Measurements from ENCODE around the gene AMD1. TPM values are rescaled to one million over a fixed set of nuclear protein-coding genes. Genes with fewer than 3 reads are reported as not detected.

Gene AMD1
- total RNA-seq, 3 donors from 2014 or later, result 44.9 to 75.9 (median 72.8) TPM

- no peak for TF ChIP-seq CTCF (IDR thresholded peaks at IDR 0.05)
- no peaks in the 10 kb centered on the region for H3K4me1 ChIP-seq (ENCODE audit: low read depth)
- H3K4me3 ChIP-seq, result no peak overlapping the region
- no peaks in the 10 kb centered on the region for H3K9me3 ChIP-seq
- intact Hi-C loops (cut with DNase I, micrococcal nuclease), result no loop called here
- no peak for ATAC-seq
- no peaks in the 10 kb centered on the region for H3K36me3 ChIP-seq (ENCODE audit: low read depth)
- DNase-seq, result no peak
Observed at GRCh38 chr6:110841266-110841665, 33.3 kb upstream of the AMD1 start.

DNA sequence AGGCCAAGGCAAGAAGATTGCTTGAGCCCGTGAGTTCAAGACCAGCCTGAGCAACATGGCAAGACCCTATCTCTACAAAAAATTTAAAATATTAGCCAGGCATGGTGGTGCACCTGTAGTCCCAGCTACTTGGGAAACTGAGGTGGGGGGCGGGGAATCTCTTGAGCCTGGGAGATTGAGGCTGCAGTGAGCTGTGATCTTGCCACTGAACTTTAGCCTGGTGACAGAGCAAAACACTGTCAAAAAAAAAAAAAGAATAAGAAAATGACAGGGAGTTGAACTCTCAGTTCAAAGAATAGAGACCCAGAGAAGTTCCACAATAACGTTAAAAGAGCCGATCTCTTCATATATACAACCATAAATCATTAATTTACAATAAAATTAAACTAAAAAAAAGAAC, 24.8 kb upstream of the AMD1 start:
- H3K4me1 ChIP-seq (ENCODE audit: low read depth), result no peaks in the 10 kb centered on the region
- no peak overlapping the region for H3K4me3 ChIP-seq
- ATAC-seq (no peak), DNase-seq (no peak)
- H3K36me3 ChIP-seq (ENCODE audit: low read depth), result no peaks in the 10 kb centered on the region
- intact Hi-C loops (cut with DNase I, micrococcal nuclease), result no loop called here
- H3K9me3 ChIP-seq, result no peaks in the 10 kb centered on the region
- no peak for TF ChIP-seq CTCF (IDR thresholded peaks at IDR 0.05)

- intact Hi-C loops (cut with DNase I, micrococcal nuclease), result no loop called here
- no peak for TF ChIP-seq CTCF (IDR thresholded peaks at IDR 0.05)
- no peak for ATAC-seq
- Histone ChIP-seq H3K4me1 (ENCODE audit: low read depth) (no peaks in the 10 kb centered on the region), H3K4me3 (no peak overlapping the region), H3K9me3 (no peaks in the 10 kb centered on the region), H3K36me3 (ENCODE audit: low read depth) (no peaks in the 10 kb centered on the region)
- DNase-seq, result no peak
Observed at GRCh38 chr6:110852773-110853172, 21.8 kb upstream of the AMD1 start.

DNA sequence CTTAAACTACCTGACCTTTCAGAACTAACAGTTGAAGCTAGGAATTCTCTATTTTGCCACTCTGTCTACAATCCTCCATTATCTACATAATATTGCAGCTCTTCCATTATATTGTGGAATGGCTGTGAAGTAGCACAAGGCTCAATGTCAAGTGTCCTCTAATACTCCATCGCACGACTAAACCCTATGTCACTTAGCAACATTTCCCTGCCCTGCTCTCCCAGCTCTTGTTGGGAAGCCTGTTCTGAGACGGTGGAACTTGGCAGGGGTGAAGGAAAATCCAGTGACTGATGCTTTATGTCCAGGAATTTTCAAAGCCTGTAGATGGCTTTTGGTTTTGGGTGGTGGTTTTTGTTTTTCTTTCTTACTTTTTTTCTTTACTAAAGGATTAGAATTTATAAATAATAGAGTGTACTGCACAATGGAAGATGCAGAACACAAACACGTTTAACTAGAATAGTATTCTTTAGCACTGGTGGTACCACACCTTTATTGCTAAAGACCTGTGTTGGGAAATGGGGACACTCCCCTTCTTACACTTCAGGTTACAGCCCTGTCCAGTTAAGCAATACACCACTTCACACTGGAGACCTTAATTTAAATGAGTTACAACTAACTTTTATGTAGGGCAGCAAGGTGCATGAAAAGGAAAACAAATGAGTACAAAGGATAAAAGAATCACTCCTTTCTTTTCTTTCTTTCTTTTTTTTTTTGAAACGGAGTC, 20.7 kb upstream of the AMD1 start:
- ATAC-seq, result peak; percentile 74
- Histone ChIP-seq H3K4me3 (no peak overlapping the region), H3K4me1 (ENCODE audit: low read depth) (no peaks in the 10 kb centered on the region), H3K36me3 (ENCODE audit: low read depth) (no peaks in the 10 kb centered on the region), H3K9me3 (no peaks in the 10 kb centered on the region)
- DNase-seq, result no peak
- intact Hi-C loops (cut with DNase I, micrococcal nuclease), result no loop called here
- no peak for TF ChIP-seq CTCF (IDR thresholded peaks at IDR 0.05)

GRCh38 chr6:110856296-110856695, 18.3 kb upstream of the AMD1 start:
- Histone ChIP-seq H3K36me3 (ENCODE audit: low read depth) (no peaks in the 10 kb centered on the region), H3K9me3 (no peaks in the 10 kb centered on the region), H3K4me3 (no peak overlapping the region), H3K4me1 (ENCODE audit: low read depth) (no peaks in the 10 kb centered on the region)
- DNase-seq (no peak), ATAC-seq (no peak)
- TF ChIP-seq CTCF (IDR thresholded peaks at IDR 0.05), result no peak
- intact Hi-C loops (cut with DNase I, micrococcal nuclease), result no loop called here

DNA sequence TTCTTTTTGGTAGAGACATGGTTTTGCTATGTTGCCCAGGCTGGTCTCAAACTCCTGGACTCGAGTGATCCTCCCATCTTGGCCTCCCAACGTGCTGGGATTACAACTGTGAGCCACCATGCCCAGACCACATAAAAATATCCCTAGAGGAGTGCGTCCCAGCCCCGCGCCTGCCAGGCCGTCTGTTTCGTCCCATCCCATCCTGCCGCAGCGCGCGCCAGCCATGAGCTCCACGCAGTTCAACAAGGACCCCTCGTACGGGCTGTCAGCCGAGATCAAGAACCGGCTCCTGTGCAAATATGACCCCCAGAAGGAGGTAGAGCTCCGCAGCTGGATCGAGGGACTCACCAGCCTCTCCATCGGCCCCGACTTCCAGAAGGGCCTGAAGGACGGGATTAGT, 16.6 kb upstream of the AMD1 start:
- H3K36me3 ChIP-seq (ENCODE audit: low read depth), result no peaks in the 10 kb centered on the region
- no peak for DNase-seq
- TF ChIP-seq CTCF (IDR thresholded peaks at IDR 0.05), result no peak
- no peaks in the 10 kb centered on the region for H3K9me3 ChIP-seq
- intact Hi-C loops (cut with DNase I, micrococcal nuclease), result no loop called here
- no peak for ATAC-seq
- H3K4me1 ChIP-seq (ENCODE audit: low read depth), result no peaks in the 10 kb centered on the region
- no peak overlapping the region for H3K4me3 ChIP-seq

Measured in mucosa of descending colon (tissue), 3 donors.